Measurements from ENCODE around the gene EPB41L2. TPM values are rescaled to one million over a fixed set of nuclear protein-coding genes. Genes with fewer than 3 reads are reported as not detected.

The EPB41L2 gene
- polyA plus RNA-seq, 1 donor: 200 TPM

DNA sequence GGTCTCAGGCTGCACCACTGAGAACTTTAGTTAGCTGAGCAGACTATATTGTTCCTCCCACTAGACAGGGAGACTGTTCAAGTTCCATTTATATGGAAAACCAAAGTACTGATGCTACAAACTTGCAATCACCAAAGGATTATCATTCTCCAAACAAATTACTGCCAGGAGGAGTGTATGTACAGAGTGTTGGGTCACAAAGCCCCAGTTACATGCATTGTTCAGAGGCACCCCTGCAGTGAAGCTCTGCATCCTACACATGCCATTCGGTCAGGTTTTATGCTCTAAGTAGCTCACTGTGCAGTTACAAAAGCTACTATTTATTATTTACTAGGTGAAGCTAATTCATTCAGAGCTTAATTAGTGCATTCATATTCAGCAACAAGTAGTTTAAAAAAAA is 160.0 kb downstream of the EPB41L2 start:
- DNase-seq: no peak

GRCh38 chr6:130900913-130901312 is 162.1 kb downstream of the EPB41L2 start:
- no peak for DNase-seq

DNA sequence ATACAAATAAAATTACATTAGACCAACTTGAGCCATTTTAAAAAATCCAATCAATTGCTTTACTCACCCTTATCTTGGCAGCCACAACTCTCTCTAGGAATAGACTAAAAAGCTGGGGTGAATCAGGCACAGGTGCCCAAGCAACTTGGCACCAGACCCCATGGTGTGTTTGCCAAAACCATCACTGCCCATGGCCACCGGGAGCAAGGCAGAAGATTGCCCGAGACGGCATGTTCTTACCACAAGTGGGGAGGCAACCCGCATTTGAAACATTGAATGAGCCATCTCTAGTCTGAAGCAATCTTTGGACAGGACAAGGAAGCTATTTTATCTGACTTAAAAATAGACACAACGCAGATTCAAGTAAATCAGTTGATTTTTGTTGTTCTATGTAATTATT is 166.8 kb downstream of the EPB41L2 start:
- no peak for DNase-seq

DNA sequence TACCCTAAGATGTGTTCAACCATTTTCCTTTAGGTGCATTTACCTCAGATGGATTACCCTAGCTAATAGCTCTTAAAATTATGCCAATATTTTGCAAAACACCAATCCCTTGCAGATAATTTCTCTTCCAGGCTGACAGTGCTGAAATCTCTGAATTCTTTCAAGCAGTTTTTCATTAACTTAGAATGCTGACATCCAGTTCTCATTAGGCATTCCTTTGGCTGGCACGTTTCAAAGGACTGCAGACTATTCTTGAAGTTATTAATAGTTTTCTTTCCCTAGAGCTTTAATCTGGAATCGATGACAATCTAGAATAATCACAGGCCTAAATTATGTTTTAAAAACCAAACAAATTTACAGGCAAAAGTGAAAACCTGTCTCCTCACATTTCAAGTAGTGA is 167.5 kb downstream of the EPB41L2 start:
- DNase-seq: no peak

DNA sequence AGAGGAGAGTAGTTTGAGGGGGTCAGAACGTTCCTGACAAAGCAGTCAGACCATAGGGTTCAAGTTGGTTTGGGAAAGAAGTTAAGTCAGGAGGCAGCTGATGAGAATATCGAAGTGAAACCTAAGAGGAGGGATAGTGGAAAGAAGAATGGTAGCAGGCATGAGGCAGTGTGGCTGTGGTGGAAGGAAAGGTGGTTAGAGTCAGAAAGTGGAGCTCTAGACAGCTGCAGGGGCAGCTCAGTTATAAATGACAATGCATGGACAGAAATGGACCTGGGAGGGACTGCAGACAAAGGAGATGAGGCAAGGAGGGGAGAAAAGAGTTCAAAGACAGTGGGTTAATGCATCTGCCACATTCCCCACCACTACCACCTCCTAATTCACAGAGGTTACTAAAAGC is 169.3 kb downstream of the EPB41L2 start:
- DNase-seq: no peak

GRCh38 chr6:130893277-130893676 is 169.8 kb downstream of the EPB41L2 start:
- no peak for DNase-seq

- no peak for DNase-seq
These were observed 172.5 kb downstream of the EPB41L2 start for GRCh38 chr6:130890521-130890971.

- DNase-seq: no peak
These were observed 173.6 kb downstream of the EPB41L2 start for GRCh38 chr6:130889423-130889822.

DNA sequence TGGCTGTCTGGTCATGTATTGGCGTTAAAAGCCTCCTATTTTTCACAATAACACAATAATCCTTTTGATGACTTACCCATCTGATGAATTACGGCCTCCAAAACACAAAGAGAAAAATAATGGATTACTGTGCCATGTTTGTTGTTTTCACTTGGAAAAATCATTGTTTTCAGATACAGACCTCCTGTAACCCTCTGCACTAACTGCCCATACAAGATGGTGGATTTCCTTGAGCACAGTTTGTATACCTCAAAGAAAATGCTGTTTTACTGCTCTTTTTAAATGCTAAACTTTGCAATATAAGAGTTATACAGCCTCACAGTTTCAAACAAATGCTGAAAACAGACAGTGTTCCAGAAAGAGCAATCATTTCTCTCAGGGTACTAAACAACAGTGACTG is 174.8 kb downstream of the EPB41L2 start:
- DNase-seq: no peak

DNA sequence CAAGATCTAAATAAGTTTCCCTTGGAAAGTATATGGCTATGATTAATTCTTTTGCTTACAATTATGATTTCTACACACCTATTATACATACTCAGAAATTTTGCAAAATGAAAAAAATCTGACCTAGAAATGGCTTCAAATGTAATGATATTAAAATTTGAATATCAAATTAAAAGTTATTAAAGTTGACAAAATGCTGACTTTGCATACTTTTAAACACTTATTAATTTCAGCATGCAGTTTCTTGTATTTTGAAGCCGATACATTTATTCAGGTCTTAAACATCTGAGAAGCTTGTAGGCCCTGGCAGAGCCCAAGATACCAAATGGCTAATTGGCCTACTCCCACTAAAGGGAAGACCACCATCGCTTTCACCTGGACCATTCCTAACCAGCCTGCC is 176.1 kb downstream of the EPB41L2 start:
- no peak for DNase-seq

DNA sequence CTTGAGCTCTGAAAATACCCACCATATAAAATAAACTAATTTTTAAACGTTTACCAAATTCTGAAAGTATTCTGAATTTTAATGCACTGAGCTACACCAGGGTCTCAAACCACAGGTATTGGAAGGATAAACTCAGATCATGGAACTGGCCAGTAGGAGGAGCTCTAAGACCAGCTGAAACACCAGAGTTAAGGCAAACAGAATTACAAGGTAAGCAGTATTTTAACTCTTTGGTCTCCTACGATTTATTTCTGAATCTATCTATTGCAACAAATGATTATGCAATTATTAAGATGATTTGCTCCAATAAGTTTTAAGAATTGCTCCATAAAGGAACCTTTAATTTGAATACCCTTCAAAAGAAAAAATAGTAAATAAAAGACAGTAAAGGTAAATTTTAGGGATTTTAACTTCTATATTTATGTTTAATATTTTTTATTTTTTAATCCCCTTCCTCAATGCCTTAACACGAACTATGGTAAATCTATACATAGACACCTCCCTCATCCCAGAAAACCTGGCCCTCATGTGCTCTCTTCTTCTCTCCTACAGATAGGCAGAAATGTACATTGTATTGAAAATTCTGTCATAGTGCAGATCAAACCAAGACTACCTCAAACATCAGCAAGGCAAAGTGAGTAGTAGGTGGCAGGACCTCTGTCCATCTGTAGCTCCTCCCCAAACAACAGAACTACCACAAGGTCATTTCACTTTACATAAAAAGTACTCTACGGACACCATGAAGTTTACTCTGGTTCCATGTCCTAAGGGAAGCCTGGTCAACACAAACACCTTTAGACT is 177.5 kb downstream of the EPB41L2 start:
- peak; percentile 82 for DNase-seq

DNA sequence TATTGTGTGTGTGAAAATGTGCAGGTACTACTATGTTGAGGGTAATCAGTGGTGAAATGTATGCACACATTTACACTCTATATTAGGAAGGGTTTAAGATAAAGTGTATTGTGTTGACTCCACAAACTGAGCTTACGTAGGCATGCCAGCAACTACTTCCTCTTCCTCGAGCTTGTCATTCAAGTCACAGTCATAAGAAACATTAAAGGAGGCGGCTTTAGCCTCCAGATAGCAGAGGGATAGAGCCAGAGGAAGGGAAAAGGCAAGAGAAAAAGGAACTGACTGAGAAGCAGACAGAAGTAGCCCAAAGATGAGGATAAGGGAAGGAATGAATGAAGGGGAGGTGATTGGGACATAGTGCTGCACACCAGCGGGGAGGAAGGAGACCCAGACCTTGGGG is 180.7 kb downstream of the EPB41L2 start:
- DNase-seq: no peak

DNA sequence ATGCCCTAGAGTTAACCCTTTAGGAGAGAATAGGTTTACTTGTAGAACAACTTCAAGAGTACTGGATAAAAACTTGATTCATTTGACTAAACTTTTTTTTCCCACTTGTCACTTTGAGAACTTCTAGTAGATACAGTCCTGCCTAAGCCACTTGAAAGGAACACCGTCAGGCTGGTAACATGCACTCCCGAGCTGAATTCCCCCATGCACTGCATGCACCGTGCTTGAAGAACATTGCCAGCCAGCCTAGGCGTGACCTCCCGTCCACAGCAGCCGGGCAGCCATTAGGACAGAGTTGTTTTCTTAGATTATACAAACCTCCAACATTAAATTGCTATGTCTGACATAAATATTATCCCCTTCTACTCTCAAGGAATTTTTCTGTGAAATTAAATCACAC is 183.2 kb downstream of the EPB41L2 start:
- DNase-seq: no peak

DNA sequence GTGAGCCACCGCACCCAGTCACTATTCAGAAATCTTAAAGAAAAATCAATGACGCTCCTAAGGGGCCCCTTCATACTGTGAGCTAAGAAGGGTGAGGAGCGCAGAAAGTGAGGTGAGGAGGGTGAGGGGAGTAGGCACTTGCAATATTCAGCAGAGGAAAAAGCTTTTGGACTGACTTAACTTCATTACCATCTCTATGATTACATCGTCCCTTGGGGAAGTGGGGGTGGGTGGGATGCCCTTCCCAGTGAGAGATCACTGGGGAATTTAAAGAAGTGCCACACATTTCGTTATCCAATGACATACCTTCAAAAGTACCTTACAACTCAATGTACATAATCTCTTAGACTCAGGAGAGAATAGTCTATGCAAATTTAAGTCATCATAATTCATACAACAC is 189.3 kb downstream of the EPB41L2 start:
- DNase-seq: no peak

DNA sequence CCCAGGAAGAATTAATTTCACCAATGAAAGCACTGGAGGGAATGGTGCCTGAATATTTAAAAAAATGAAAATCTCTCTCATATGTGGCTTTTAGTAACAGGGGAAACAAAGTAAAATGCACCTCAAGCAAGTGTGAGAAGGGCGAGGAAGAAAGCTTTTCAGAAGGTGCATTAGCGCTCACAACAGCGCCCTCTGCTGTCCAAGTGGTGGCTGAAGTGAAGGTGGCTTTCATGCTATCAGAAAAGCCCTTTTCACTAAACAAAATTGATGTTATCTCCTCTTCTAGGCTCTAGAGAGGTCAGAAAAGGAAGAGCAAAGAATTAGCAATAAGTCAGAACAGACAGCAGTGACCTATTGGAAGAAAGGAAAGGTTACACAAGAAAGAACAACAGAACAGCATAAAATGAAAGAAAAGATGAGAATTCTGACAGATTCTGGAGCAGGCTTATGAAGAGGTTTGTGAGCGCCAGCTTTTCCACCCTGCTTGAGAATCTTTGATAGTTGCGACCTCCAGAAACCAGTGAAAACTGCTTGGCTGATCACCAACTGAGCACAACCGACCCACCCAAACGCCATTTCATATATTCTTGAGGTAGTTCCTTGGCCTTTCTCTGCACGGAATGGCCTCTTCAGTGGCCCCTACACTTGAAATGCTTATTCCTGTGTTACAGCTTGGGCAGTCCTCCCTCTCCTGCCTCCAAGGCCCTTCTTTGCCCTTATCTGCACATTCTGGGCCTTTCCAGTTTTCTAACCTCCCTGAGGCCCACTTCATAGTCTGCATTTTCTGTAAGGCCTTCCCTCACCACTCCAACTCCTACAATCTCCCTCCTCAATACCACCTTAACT is 190.6 kb downstream of the EPB41L2 start:
- peak; percentile 69 for DNase-seq

DNA sequence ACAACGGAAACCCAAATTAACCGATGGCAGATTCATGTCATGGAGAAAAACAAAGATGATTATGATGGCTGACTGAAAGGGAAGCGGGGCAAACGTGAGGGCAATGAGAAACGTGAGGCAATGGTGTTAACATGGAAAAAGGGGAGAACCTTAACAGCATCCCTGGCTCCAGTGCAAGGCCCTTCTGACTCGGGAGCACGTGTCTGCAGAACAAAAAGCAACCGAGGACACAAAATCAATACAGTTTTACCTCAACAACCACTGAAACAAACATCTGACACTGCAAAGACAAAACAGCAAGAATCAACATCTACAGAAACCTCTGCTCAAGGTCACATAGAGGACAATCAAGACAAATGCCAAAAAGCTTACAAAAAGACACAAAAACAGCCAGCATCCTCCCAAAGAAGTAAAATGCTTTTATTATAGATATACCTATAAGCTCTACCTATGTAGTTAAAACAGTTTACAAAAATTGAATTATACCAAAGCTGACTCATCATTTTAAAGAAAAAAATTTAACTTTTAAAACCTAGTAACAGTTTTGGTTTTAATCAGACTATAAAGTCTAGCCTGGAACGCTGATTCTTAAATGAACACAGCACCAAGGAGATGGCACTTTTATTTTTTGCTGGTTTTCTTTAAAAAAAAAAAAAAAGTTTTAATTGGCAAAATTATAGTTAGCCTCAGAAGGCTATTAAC is 192.7 kb downstream of the EPB41L2 start:
- DNase-seq: no peak

DNA sequence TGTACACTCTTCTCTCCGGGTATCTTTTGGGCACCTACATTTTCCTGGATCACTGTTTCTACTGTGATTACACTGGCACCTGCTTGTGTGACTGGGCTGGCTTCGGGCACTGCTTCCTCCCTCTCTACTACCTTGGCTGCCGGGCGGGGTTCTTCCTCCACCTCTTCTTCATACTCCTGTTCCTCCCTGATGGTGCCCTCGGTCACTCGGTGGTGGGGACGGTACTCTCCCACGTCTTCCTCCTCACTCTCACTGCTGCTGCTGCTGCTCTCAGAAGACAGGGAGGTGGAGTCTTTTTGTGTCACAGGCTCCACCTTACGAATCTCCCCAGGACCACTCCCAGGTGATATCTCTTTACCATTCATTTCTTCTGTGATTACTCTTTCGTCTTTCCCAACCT is 193.4 kb downstream of the EPB41L2 start:
- no peak for DNase-seq

- DNase-seq: no peak
These were observed 197.3 kb downstream of the EPB41L2 start for GRCh38 chr6:130865793-130866192.

DNA sequence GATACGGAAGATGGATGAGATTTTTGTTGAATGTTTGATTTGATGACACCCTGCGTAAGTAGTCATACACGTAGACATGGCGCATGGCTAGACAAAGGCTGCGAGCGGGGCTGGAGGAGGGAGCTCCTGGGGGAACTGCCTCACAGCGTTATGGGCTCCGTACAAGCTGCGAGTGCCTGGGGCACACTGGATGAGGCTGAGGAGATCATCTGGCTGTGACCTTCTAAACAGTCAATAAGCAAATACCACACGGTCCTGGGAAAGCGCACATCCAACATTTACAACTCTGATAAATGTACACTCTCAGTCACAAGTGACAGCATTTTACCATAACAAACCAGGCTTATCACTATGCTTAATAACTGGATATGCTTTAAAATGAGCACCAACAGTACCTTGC is 198.7 kb downstream of the EPB41L2 start:
- no peak for DNase-seq

DNA sequence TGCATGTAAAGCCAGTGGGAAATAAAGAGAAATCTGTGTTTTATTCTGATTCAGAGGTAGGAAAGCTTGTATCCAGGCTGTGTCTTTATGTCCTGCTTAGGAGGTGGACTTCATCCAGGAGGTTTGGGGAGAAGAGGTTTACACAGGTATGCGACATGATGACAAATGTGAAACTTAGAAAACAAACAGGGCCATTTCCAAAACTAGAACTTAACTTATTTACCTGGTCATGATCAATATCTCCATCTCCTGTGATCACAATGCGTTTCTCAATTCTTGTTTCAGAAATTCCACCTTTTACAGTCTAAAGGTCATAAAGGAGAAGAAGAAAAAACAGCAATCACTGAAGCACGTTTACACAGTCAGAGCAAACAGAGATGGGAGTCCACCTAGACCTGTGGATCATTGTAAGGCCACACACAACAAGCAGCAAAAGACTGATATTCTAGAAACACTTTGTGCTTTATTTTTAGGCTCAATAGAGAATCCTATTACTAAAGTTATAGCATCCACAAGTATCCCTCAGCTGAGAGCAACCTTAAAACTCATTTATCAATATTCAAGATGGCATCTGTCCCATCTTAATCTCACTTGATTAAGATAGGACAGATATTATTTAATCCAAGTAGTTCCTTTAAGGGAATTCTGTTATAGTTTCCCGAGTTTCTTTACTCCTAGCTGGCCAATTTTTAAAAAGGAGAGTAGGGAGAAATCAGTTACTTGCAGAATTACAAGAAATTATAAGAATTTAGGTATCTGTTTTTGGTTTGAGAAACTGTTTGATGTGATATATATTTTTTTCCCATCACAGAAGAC is 199.4 kb downstream of the EPB41L2 start:
- no peak for DNase-seq

DNA sequence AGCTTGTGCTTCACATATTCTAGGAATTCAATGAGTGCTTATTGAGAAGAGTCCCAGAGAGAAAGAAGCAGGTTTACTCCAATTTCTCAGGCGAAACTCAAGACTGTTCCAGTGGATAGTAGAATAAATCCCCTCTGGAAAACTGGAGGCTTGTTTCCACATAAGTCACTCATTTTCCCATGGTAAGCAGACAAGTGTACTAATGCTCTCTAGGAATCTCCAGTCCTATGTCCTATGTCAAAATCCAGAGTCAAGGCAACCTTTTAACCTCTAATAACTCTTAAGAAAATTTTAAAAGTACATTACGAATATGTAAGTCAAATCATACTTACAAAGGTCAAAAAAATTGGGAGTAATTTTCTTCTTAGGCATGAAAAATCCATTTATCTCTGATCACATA is 200.7 kb downstream of the EPB41L2 start:
- DNase-seq: no peak

- DNase-seq: no peak
These were observed 203.7 kb downstream of the EPB41L2 start for GRCh38 chr6:130859161-130859867.

All from hindlimb muscle (tissue), 1 donor.